Right kidney (tissue), 1 donor: Measurements from ENCODE around the gene IQCE.
A peak's percentile ranks its signal among the peaks of the same experiment; 100 is the strongest.

Experiments used
- DNase-seq: peaks from one replicate; pipeline ENCODE4 v3.0.0-alpha.2; 2016

The IQCE gene

DNA sequence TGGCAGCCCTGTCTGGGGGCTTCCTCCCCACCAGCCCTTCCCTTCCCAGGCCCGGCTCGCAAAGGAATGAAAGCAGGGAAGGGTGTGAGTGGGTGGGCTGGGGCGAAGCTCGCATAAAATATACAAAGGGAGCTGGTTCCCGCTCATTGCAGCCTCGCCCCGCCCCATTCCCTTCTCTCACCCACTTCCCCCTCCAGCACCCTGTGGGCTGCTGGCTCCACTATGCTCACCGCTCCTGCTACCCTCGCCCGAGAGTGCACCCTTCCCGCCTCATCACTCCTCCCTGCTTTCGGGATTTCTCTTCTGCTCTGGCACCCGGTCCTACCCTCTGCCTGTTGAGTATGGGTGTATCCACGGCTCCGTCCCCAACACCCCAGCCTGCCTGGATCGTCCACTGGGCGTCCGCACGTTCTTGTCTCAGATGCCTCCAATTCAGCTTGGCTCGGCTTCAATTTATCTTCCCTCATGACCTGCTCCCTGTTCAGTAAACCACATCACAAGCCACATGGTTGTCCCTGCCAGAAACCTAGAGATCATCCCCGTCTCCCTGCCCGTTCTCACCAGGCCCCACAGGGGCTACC, 58.6 kb downstream of the IQCE start:
- DNase-seq, result no peak

DNA sequence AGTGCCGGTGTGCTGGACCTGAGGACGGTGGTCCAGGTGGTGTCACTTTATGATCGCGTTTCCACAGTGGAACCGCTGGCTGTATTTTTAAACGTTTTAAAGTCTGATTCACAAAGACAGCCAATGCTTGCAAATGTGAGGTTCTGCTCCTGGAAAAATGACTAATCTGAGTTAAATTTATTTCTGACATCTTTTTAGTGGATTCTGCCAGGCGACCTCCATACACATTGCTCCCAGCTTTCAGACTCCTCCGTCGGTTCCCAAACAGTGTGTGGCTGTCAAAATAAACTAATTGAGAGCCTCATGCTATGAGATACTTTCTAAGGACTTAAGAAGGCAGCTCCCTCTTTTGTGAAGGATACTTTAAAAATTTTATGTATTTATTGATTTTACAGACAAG, 60.3 kb downstream of the IQCE start:
- no peak for DNase-seq

DNA sequence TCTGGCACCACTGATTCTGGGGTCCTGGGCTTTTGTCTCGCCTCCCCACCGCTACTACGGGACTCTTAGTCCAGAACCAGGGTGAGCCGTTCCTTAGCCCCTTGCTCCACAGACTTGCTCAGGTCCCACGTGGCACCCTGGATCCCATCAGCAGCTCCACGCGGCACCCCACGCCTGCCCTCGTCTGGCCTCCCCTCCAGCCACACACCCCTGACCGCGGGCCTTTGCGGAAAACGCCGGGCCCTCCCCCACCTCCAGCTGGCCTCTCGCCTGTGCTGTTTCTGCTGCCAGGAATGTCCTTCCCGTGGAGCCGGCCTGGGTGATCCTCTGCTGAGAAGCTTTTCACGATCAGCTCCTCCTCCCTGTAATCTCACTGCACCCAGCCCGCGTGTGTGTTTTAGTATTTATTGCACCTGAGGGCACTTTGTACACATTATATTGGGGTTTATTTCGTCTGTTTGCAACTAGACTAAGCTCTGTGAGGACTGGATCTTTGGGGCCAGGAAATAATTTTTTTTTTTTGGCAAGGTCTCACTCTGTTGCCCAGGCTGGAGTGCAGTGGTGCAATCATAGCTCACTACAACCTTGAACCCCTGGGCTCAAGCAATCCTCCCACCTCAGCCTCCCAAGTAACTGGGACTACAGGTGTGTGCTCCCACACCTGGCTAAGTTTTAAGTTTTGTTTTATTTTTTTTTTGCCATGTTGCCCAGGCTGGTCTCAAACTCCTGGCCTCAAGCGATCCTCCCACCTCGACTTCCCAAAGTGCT, 62.5 kb downstream of the IQCE start:
- DNase-seq, result peak; percentile 65

DNA sequence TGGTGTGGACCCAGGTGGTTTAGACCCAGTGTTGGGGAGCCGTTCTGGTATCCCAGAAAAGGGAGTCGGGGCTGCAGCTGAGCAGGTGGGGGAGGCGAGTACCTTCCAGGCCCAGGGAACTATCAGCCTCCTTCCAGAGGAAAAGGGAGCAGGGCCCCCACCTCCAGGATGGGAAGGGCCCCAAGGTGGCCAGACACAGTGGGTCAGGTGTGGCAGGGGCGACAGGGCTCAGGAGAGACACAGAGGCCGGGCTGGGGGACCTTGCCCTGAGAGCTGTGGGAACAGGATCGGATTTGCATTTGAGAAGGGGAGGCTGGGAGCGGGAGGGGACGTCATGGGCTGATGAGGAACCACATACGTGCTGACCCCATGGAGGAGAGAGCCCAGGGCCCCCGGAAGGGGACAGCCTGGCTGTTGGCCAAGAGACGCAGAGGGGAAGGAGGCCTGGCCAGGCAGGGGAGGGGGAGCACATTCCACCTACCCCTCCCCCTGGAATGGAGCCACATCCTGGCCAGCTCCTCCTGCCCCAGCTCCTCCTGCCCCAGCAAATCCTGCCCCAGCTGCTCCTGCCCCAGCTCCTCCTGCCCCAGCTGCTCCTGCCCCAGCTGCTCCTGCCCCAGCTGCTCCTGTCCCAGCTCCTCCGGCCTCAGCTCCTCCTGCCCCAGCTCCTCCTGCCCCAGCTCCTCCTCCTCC, 63.3 kb downstream of the IQCE start:
- peak; percentile 80 for DNase-seq

DNA sequence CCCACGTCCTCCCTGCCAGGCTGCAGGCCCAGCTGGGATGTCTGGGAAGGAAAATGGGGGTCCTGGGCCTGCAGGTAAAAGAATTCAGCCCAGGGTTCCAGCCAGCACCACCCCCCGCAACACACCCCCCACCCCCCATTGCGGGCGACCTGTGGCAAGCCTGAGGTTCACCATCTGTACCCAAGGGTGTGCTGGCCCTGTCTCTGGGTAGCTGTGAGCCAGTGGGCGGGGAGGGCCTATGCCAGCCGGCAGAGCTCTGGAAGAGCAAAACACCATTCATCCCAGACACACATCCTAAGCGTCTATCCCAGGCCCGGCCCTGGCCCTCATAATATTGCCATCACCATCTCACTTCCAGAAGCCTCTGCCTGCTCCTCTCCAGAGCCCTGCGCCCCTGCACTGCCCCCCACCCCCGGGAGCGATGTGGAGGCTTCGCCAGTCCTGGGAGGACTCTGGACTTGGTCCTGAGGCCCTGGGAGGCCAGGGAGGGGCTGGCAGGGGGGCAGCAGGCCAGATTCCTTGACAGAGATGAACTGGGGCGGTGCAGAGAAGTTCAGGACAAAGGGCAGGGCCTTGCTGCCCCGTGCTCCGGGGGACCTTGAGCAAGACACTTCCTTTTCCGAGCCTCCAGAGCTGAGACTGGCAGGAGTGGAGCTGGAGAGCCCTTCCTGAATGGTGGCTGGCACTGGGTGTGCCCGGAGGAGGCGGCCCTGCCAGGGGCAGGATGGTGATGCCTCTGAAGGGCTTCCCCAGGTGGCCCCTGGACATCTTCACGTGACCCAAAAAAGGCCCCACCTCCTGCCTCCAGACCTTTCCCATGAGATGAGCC, 64.3 kb downstream of the IQCE start:
- peak; percentile 56 for DNase-seq

DNA sequence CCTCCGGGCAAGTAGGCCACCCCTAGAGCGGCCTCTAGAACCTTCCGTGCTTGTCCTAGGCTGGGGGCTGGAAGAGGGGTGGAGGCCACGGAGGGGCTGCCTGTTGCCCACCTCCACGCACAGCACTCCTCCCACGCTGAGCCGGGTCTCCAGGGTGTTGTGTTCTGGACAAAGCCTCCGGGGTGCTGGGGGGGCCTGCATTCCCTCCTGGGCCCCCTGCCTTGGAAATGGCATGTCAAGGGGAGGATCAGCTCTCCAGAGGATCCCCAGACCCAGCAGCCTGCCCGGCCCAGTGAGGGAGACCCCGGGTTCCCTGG, 64.9 kb downstream of the IQCE start:
- DNase-seq, result no peak

DNA sequence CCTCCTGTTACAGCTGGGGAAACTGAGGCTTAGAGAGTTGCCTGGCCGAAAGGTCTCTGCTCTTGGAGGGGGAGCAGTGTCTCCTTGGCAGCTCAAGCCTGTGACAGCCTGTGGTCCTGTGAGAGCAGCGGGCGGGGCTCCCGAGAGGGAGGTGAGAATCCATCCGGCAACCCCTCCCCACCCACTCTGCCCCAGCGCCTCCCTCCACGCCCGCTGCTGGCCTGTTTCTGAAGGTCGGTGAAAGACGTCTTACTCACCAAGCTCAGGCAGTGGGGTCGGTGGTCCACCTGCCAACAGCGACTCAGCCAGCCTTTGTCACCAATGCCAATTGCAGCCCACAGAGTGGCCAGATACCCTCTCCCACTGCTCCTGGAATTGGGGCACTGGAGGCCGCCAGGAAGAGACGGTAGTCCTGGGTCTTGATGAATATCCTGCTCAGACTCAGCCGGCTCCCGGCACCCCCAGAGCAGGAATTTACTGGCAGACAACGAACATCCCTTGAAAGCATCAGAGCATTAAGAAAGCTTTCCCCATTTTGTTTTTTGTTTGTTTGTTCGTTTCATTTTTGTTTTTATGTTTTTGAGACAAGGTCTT, 65.6 kb downstream of the IQCE start:
- peak; percentile 30 for DNase-seq

DNA sequence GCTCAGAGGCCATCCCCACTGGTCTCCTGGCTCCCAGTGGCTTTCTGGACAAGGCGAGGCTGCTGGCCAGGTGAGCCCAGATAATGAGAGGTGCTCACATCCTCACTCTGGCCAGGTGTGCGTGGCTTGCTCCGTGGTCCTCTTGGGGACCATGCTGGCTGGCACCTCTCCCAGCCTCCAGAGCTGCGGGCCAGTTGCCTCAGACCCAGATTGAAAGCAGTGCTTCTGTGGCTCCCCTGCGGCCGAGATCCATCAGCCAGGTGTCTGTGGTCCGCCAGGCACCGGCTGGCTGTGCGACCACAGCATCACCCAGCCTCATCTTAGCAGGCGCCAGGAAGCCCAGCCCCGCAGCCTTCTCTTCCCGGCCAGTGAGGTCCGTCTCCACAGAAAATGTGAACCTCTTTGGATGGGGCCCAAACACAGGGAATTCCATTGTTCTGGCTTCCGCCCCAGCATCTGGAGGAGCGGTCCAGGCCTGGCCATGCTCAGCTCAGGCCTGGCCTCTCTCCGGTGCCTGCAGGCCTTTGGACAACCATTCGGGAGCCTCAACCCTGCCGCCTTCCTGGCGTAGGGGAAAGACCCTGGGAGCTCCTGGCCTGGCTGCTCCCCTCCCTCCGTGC, 67.8 kb downstream of the IQCE start:
- DNase-seq, result peak; percentile 30

DNA sequence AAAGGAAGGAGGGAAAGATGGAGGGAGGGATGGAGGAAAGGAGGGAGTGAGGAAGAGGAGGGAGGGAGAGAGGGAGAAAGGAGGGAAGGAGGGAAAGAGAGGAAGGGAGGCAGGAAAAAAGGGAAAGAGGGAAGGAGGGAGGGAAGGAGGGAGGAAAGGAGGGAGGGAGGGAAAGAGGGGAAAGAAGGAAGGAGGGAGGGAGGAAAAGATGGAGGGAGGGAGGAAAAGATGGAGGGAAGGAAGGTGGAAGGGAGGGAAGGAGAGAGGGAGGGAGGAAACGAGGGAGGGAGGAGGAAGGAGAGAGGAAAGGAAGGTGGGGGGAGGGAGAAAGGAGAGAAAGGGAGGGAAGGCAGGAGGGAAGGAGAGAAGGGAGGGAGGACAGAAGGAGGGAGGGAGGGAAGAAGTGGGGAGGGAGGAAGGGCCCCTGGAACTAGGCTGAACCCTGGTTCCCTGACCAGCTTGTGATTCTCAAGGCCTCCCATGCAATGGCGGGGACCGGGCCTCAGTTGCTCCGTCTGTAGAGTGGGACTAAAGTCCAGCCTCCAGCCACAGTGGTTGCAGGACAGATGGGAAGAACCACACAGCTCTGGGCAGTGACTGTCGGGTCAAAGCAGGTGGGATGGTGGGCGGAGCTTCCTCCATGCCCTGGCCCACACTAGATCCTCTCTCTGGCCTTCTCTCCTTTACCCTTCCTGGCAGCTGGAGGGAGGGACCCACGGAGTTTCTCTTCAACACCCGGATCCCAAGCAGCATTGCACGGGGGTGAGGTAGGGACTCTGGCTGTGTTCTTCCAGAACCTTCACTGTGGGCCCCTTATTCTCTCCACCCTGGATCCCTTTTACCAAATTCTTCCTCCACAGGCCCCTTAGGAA, 68.7 kb downstream of the IQCE start:
- no peak for DNase-seq

DNA sequence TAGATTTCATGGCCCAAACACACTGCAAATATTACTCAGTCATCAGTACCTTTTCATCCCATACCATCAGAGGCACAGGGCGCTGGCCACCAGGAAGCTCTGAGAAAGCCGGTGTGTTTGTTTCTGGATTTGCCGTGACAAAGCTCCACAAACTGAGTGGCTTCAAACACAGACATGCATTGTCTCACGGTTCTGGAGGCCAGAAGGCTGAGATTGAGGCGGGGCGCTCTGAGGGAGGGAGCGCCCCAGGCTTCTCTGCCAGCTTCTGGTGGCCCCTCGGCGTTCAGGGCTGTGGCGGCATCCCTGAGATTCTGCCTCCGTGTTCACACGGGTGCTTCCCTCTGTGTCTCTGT, 69.3 kb downstream of the IQCE start:
- no peak for DNase-seq

DNA sequence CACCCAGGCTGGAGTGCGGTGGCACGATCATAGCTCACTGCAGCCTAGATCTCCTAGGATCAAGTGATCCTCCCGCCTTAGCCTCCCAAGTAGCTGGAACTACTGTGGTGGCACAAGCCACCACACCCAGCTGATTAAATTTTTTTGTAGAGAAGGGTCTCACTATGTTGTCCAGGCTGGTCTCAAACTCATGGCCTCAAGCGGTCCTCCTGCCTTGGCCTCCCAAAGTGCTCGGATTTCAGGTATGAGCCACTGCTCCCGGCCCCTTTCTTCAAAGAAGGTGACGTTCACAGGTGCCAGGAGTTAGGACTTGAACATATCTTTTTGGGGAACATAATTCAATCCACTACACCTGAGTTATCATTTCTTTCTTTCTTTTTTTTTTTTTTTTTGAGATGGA, 70.1 kb downstream of the IQCE start:
- DNase-seq, result no peak

DNA sequence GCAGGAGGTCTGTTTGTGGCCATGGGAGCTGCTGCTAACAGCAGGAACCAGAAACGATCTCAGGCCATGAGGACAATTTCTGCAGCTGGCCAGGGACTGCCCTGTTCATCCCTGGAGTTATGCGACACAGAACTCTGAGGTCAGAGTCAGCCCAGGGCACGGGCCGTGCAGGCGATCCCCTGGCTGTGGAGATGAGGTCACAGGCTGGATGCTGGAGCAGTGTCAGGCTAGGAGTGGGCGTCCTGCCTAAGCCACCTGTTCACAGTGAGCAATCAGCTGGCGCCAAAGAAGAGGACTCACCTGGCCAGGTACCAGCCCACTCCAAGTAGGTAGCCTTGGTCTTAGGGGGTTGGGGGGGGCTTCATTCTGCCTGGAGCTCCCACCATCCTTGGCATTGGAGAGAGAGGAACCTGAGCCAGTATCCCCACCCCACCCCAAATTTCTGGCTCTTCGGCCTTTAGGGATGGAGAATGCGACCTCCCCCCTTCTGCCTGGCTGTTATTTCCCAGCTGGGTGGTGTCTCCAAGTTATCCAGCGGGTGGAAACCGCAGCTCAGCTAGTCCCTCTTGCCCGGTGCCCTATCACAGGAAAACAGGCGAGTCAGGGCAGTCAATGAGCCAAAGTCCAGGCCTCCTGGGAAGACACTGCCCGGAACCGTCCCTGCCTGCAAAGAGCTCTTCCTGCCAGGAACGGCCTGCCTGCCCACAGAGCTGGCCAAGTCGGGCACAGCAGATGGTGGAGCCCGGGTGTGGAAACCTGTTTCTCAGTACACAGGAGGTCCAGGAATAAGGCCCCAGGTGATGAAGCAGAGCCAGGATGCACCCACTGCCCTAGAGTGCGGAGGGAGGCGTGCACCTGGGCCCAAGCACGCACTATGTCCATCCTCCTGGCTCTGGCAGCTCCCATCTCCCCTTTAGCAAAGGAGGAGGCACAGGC, 71.2 kb downstream of the IQCE start:
- DNase-seq, result peak; percentile 36

DNA sequence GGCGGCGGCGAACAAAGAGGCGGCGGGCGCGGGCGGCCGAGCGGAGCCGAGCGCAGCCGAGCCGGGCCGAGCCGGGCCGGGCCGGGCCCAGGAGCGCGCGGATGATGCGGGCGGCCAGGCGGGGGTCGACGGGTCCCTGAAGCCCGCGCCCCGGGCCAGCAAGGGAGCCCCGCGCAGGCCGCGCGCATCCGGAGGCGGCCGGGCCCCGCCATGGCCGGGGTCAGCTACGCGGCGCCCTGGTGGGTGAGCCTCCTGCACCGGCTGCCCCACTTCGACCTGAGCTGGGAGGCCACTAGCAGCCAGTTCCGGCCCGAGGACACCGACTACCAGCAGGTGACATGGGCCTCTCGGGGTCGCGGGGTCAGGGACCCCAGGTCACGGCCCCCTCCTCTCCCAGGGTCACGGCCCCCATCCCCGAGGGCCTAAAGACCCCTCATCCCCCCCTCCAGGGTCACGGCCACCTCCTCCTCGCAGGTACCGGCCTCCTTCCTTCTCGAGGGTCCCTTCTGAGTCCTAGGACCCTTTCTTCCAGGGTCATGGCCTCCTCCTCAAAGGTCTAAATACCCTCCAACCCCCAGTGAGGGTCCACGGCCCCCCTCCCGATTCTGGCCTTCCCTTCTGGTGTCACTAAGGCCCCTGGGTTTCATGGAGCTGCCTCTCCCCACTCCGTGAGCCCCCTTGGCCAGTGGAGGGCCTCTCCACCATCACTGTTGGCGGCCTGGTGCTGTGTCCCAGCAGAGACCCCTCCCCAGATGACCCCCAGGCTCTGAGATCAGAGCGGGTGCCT, 73.4 kb downstream of the IQCE start, which contains the start of gene TTYH3:
Gene TTYH3, plus strand, starts transcription at position 41 of the 787 bp plus-strand sequence. Its CDS starts 170 bp downstream, at position 211.
- no peak for DNase-seq

DNA sequence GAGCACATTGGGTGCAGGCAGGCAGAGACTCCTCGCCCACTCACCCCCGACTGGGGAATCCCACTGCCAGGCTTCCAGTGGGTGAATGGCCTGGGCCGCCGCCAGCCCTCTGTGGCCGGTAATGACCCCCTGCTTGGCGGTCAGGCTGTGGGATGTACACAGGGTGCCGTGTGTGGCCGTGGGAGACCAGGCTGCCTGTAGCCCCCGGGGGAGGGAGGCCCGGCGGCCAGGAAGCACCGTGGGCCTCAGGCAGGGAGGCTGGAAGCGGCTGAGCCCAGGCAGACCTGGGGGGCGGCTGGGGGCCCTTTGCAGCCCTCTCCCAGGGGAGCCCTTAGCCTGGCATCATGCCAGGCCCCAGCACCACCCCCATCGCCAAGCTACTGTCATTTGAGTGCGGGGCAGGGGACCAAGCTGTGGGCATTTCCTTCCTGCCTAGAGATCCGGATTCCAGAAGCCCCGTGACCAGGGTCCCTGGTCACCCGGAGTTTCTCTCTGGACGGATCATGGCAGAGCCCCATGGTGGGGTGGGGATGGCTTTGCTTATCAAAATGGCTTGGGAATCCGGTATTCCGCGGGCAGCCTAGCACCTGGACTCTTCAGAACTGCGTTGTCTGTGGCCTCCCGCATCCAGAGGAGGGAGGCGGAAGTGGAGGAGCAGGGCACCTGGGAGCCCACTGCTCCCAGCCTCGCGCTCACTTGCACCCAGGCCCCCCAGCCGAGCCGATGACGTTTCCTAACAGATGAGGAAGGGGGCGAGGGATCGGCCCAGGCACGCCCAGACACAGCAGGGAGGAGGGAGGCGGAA, 74.2 kb downstream of the IQCE start:
- DNase-seq, result peak; percentile 80

DNA sequence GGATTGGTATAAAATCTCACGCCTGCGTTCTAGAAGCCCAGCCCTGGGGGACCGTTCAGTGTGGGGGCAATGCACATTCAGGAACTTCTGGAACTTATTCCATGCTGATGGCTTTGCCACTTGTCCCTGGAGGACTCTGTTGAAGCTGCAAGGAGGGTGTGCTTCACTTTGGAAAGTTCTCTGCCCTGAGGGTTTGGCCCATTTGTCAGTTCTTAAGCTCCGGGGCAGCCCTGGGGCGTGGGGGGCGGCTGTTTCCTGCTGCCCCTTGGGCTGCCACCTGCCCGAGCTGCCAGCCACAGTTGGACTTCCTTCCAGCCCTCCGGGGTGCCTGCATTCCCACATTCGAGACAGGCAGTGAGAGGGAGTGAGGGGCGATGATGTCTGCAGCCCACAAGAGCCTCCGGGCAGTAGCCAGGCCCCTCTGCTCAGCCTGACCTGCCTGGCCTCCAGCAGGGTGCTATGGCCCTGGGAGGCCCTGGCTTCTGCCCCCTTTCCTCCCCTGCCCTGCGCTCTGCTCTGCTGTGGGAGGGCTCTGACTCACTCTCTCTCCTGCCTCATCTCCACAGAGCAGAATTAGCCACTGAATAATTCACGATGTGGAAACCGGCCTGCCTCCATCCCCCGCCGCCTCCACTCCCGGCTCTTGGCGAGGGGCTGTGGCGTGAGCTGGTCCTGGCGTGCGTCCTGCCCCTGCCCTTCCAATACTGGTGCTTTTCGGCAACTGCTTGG, 74.9 kb downstream of the IQCE start:
- peak; percentile 55 for DNase-seq

DNA sequence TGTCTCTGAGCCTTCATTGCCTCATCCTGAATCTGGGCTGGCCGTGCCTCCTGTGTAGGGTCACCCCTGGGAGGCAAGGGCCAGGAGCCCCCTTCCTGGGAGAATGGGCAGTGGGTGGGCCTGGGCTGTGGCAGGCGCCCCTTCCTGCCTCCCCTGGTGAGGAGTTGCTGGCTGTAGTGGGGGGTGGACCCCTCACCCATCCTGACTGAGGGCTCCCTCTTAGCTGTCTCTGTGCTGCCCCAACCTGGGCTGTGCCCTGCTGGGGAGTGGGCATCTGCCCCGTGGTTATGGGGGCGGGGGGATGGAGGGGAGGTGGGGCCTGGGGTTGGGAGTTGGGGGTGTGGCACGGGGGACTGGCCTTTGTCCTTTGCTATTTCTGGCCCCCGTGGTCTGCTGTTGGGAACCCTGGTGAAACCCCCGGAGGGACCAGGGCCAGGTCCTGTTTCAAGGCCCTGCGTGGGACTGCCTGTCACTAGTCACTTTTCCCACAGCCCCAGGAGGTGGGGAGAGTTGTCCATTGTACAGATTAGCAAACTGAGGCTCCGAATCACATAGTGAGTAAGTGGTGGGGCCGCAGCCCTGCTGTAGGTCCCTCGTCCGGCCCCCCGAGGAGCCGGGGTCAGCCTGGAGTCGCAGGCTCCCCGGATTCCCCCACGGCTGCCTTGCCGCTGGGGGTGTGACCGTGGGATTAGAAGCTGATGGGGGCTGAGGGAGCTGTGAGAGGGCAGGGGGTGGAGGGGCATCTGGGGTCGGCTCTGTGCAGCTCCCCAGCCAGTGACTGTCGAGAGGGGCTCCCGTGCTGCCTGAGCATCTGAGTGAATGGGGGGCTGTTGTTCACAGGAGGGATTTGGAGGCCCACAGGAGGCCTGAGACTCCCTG, 75.7 kb downstream of the IQCE start:
- no peak for DNase-seq
